DOHH2 (cell line): ENCODE results near the gene STXBP4.

Experiments
- H3F3A ChIP-seq: fragments of 200-600 bp; sonication (generic), shearing (Covaris generic); 2 replicates; pipeline ENCODE4 v1.6.0; 2016; ENCODE audit warnings: antibody characterized with exemption, mild to moderate bottlenecking; ENCODE audit not compliant: control insufficient read depth, insufficient read depth
- H3K27ac ChIP-seq: fragments of 200-600 bp; sonication (generic); 2 replicates; pipeline ENCODE4 v1.5.1; 2014; ENCODE audit warnings: low read depth, mild to moderate bottlenecking, low read length, moderate library complexity
- H3K27me3 ChIP-seq: fragments of 200-600 bp; sonication (generic); 2 replicates; pipeline ENCODE4 v1.6.1; 2014; ENCODE audit warnings: mild to moderate bottlenecking, low read length, mixed read lengths; ENCODE audit not compliant: control insufficient read depth
- H3K36me3 ChIP-seq: fragments of 200-600 bp; sonication (generic); 2 replicates; pipeline ENCODE4 v1.6.1; 2014; ENCODE audit warnings: mild to moderate bottlenecking, low read length, moderate library complexity, mixed read lengths; ENCODE audit not compliant: control insufficient read depth
- H3K4me1 ChIP-seq: fragments of 200-600 bp; sonication (generic); 2 replicates; pipeline ENCODE4 v1.6.1; 2014; ENCODE audit warnings: mild to moderate bottlenecking, low read length, mixed read lengths; ENCODE audit not compliant: control insufficient read depth
- H3K4me2 ChIP-seq: fragments of 200-600 bp; sonication (generic); 2 replicates; pipeline ENCODE4 v1.6.0; 2014; ENCODE audit warnings: mild to moderate bottlenecking, low read length, moderate library complexity
- H3K4me3 ChIP-seq: fragments of 200-600 bp; sonication (generic); 2 replicates; pipeline ENCODE4 v1.5.1; 2014; ENCODE audit warnings: mild to moderate bottlenecking, low read length, mixed read lengths
- H3K79me2 ChIP-seq: fragments of 200-600 bp; sonication (generic); 2 replicates; pipeline ENCODE4 v1.6.1; 2014; ENCODE audit warnings: mild to moderate bottlenecking, low read length, mixed read lengths; ENCODE audit not compliant: control insufficient read depth
- H3K9me2 ChIP-seq: fragments of 200-600 bp; sonication (generic); replicated peaks from 2 replicates; pipeline ENCODE4 v1.6.1; 2014; ENCODE audit warnings: mild to moderate bottlenecking, low read length, mixed read lengths; ENCODE audit not compliant: control insufficient read depth
- H3K9me3 ChIP-seq: fragments of 200-600 bp; sonication (generic); 2 replicates; pipeline ENCODE4 v1.6.1; 2014; ENCODE audit warnings: antibody characterized with exemption, low read length, mixed read lengths; ENCODE audit not compliant: control insufficient read depth, insufficient read depth
- H4K20me1 ChIP-seq: fragments of 200-600 bp; sonication (generic); 2 replicates; pipeline ENCODE4 v1.6.0; 2014; ENCODE audit warnings: low read depth, mild to moderate bottlenecking, antibody characterized with exemption, low read length, moderate library complexity; ENCODE audit not compliant: control insufficient read depth, insufficient read depth
- CTCF ChIP-seq: fragments of 200-600 bp; sonication (generic); IDR thresholded peaks from one replicate; pipeline ENCODE4 v1.5.1; 2014; ENCODE audit warnings: antibody characterized with exemption, mild to moderate bottlenecking, low read depth, low read length; ENCODE audit not compliant: poor library complexity, severe bottlenecking
- EZH2phosphoT487 ChIP-seq: fragments of 200-600 bp; sonication (generic); IDR thresholded peaks from 2 replicates; pipeline ENCODE4 v1.6.1; 2017; ENCODE audit warnings: borderline replicate concordance, mild to moderate bottlenecking, antibody characterized with exemption, low read length, moderate library complexity, mixed read lengths

Gene STXBP4

GRCh38 chr17:55212880-55213279, 244.3 kb downstream of the STXBP4 start:
- TF ChIP-seq CTCF, result no peak
- TF ChIP-seq EZH2phosphoT487, result no peak
- Histone ChIP-seq H3K27me3 (no peaks in the 10 kb centered on the region), H3K36me3 (no peaks in the 10 kb centered on the region), H4K20me1 (no peaks in the 10 kb centered on the region), H3F3A (no peaks in the 10 kb centered on the region), H3K4me2 (no peak overlapping the region), H3K9me2 (no peaks in the 10 kb centered on the region), H3K27ac (no peak overlapping the region), H3K9me3 (no peaks in the 10 kb centered on the region), H3K79me2 (no peaks in the 10 kb centered on the region), H3K4me3 (no peak overlapping the region), H3K4me1 (no peaks in the 10 kb centered on the region)

GRCh38 chr17:55215711-55216110, 247.1 kb downstream of the STXBP4 start:
- no peaks in the 10 kb centered on the region for H3K9me2 ChIP-seq
- no peak overlapping the region for H3K4me3 ChIP-seq
- H3K36me3 ChIP-seq, result no peaks in the 10 kb centered on the region
- no peaks in the 10 kb centered on the region for H3K79me2 ChIP-seq
- H4K20me1 ChIP-seq, result no peaks in the 10 kb centered on the region
- H3K4me2 ChIP-seq, result no peak overlapping the region
- H3K27ac ChIP-seq, result no peak overlapping the region
- no peak for TF ChIP-seq CTCF
- TF ChIP-seq EZH2phosphoT487, result no peak
- H3F3A ChIP-seq, result no peaks in the 10 kb centered on the region
- no peaks in the 10 kb centered on the region for H3K9me3 ChIP-seq
- no peaks in the 10 kb centered on the region for H3K4me1 ChIP-seq
- H3K27me3 ChIP-seq, result no peaks in the 10 kb centered on the region

- Histone ChIP-seq H3K4me2 (no peak overlapping the region), H3K27ac (no peak overlapping the region), H3K9me3 (no peaks in the 10 kb centered on the region), H3K9me2 (no peaks in the 10 kb centered on the region), H3K27me3 (no peaks in the 10 kb centered on the region), H3K36me3 (no peaks in the 10 kb centered on the region), H3K4me3 (no peak overlapping the region), H3K79me2 (no peaks in the 10 kb centered on the region), H3K4me1 (no peaks in the 10 kb centered on the region), H4K20me1 (no peaks in the 10 kb centered on the region), H3F3A (no peaks in the 10 kb centered on the region)
- no peak for TF ChIP-seq CTCF
- TF ChIP-seq EZH2phosphoT487, result no peak
These were observed 248.3 kb downstream of the STXBP4 start for GRCh38 chr17:55216888-55217287.

- Histone ChIP-seq H3K4me1 (no peaks in the 10 kb centered on the region), H3K36me3 (no peaks in the 10 kb centered on the region), H3K4me2 (no peak overlapping the region), H3F3A (no peaks in the 10 kb centered on the region), H3K27ac (no peak overlapping the region), H3K4me3 (no peak overlapping the region), H4K20me1 (no peaks in the 10 kb centered on the region), H3K27me3 (no peaks in the 10 kb centered on the region), H3K9me2 (no peaks in the 10 kb centered on the region), H3K9me3 (no peaks in the 10 kb centered on the region), H3K79me2 (no peaks in the 10 kb centered on the region)
- no peak for TF ChIP-seq EZH2phosphoT487
- TF ChIP-seq CTCF, result no peak
These were observed 250.9 kb downstream of the STXBP4 start for GRCh38 chr17:55219459-55219858.
